Caco-2 (cell line): Measurements from ENCODE around the gene RPP25. TPM values are rescaled to one million over a fixed set of nuclear protein-coding genes. Genes with fewer than 3 reads are reported as not detected.

Experiments used
- BruUV-seq: library from RNA; stranded (reverse); fragments of 400-500 nt; replicated peaks from 2 replicates; lab custom pipeline; 2021; lab: Mats Ljungman, UMichigan
- CTCF ChIA-PET: fragments of 300-600 bp; sonication (Branson Sonifier 250); formaldehyde crosslinking; loops from one replicate; lab custom pipeline; 2022; ENCODE audit warnings: antibody characterized with exemption; lab: Charles Lee
- POLR2A ChIA-PET: fragments of 300-600 bp; sonication (Branson Sonifier 250); formaldehyde crosslinking; loops from one replicate; lab custom pipeline; 2022; ENCODE audit warnings: antibody characterized with exemption; lab: Charles Lee
- DNase-seq, 2 experiments: peaks; one replicate each; pipeline versions ENCODE4 v3.0.0 to v3.0.0-alpha.2; 2020 to 2022
- H3K27me3 ChIP-seq: replicated peaks from 2 replicates; pipeline ENCODE4 v1.6.0; 2011; ENCODE audit warnings: low read length; ENCODE audit not compliant: control insufficient read depth, insufficient read depth
- H3K36me3 ChIP-seq: 2 replicates; pipeline ENCODE4 v1.5.1; 2011; ENCODE audit warnings: low read length; ENCODE audit not compliant: control insufficient read depth, insufficient read depth
- H3K4me1 ChIP-seq: fragments of 250-450 bp; sonication (Bioruptor Pico); 2 replicates; pipeline ENCODE4 v1.5.1; 2020; ENCODE audit warnings: mild to moderate bottlenecking
- H3K4me3 ChIP-seq: 2 replicates; pipeline ENCODE4 v1.5.1; 2011; ENCODE audit warnings: low read depth, mild to moderate bottlenecking, control low read depth, low read length
- H3K9me3 ChIP-seq: fragments of 250-450 bp; sonication (Bioruptor Pico); 2 replicates; pipeline ENCODE4 v1.5.1; 2020; ENCODE audit warnings: mild to moderate bottlenecking, moderate library complexity
- H3K27ac Mint-ChIP-seq: one replicate; pipeline ENCODE4 v1.8.0; 2022; ENCODE audit warnings: mixed read lengths; ENCODE audit not compliant: unreplicated experiment
- H3K27me3 Mint-ChIP-seq: one replicate; pipeline ENCODE4 v1.8.0; 2022; ENCODE audit warnings: mixed read lengths; ENCODE audit not compliant: insufficient read depth, unreplicated experiment
- H3K36me3 Mint-ChIP-seq: one replicate; pipeline ENCODE4 v1.8.0; 2022; ENCODE audit warnings: mild to moderate bottlenecking, mixed read lengths; ENCODE audit not compliant: insufficient read depth, unreplicated experiment
- H3K4me1 Mint-ChIP-seq: one replicate; pipeline ENCODE4 v1.8.0; 2022; ENCODE audit warnings: low read depth, mixed read lengths; ENCODE audit not compliant: unreplicated experiment
- H3K4me3 Mint-ChIP-seq: one replicate; pipeline ENCODE4 v1.8.0; 2022; ENCODE audit warnings: mild to moderate bottlenecking, moderate library complexity, mixed read lengths; ENCODE audit not compliant: unreplicated experiment
- H3K9me3 Mint-ChIP-seq: one replicate; pipeline ENCODE4 v1.8.0; 2022; ENCODE audit warnings: mixed read lengths; ENCODE audit not compliant: unreplicated experiment
- intact Hi-C: fragments of 100-400 bp; cut with micrococcal nuclease; formaldehyde crosslinking; loops from one replicate; pipeline ENCODE4 v1.10.0; 2022; ENCODE audit not compliant: unreplicated experiment
- total RNA-seq: library from RNA; stranded (reverse); gene quantifications from 2 replicates; pipeline ENCODE4 v1.2.3, GENCODE V29; 2022
- TF ChIP-seq, protein P1 (sequence below), 2 experiments: fragments of 200-600 bp in 1 of 2; IDR thresholded peaks; 1 replicate in 1 of 2; 2 replicates in 1 of 2; pipeline versions ENCODE4 v1.5.1 to v1.8.0; 2011 to 2022; ENCODE audit warnings: antibody characterized with exemption in 1 of 2, control low read depth in 1 of 2, inconsistent platforms in 1 of 2, low read depth in 1 of 2, low read length in 1 of 2, mild to moderate bottlenecking in 1 of 2, moderate library complexity in 1 of 2; ENCODE audit not compliant: insufficient read depth in 1 of 2, severe bottlenecking in 1 of 2, unreplicated experiment in 1 of 2

The RPP25 gene
- total RNA-seq, 1 experiment from 2014 or later, result 35.3 TPM

DNA sequence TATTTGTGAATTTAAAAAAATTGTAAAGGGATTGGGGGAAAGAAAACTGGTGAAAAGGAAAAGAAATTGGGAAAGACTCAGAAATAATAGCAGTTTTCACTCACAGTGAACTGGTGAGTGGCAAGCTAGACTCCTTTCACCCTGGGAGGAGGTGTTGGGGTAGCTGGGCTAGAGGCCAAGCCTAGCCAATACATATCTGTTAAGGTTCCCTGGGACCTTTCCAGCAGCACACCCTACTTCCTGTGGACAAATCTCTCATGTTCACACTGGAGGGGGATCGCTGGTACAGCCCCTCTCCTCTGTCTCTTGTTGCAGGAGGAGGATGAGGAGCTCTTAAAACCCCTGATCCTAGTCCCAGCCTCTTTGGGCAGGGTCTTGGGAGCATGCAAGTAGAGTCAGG, 3.7 kb upstream of the RPP25 start:
- CTCF ChIA-PET, result interaction anchor here (0.5 to 0.7 kb wide), 2 partner anchors 27 to 160 kb away, joined by 3 read pairs; no protein-coding TSS in a partner anchor
- TF ChIP-seq, protein P1, sequence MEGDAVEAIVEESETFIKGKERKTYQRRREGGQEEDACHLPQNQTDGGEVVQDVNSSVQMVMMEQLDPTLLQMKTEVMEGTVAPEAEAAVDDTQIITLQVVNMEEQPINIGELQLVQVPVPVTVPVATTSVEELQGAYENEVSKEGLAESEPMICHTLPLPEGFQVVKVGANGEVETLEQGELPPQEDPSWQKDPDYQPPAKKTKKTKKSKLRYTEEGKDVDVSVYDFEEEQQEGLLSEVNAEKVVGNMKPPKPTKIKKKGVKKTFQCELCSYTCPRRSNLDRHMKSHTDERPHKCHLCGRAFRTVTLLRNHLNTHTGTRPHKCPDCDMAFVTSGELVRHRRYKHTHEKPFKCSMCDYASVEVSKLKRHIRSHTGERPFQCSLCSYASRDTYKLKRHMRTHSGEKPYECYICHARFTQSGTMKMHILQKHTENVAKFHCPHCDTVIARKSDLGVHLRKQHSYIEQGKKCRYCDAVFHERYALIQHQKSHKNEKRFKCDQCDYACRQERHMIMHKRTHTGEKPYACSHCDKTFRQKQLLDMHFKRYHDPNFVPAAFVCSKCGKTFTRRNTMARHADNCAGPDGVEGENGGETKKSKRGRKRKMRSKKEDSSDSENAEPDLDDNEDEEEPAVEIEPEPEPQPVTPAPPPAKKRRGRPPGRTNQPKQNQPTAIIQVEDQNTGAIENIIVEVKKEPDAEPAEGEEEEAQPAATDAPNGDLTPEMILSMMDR (IDR thresholded peaks at IDR 0.05; ENCODE audit: insufficient read depth in 1 of 2, low read depth in 1 of 2, low read length in 1 of 2, severe bottlenecking in 1 of 2, unreplicated experiment in 1 of 2), result no peak
- no TSS peak for BruUV-seq

DNA sequence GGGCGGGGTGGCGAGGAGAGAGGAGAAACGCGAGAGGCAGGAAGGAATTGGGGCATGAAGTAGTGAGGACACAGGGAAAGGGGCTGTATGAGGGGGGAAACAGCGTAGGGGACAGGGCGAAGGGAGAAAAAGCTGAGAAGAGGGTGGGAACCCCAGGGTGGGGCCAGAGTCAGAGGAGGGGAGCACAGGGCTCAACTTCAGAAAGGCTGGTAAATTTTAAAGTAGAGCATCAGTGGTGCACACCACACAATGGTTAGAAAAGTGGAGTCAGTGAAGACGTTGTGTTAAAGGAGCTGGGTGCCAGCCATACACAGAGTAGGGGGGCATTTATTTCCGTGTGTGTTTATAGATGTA, 3.0 kb upstream of the RPP25 start:
- CTCF ChIA-PET, result interaction anchor here (0.5 kb wide), 1 partner anchor 159 kb away, joined by 3 read pairs; no protein-coding TSS in a partner anchor
- no peaks in the 10 kb centered on the region for H3K36me3 ChIP-seq
- no TSS peak for BruUV-seq
- intact Hi-C loops, result loop anchor here (5.0 kb wide), 1 partner anchor 243 kb away; the partner anchor contains the start of gene C15orf39
- Mint-ChIP-seq H3K9me3 (no peaks in the 10 kb centered on the region), H3K4me3 (no peak overlapping the region), H3K36me3 (peaks cover 16% of the 10 kb centered on the region), H3K27ac (no peak overlapping the region), H3K4me1 (no peaks in the 10 kb centered on the region), H3K27me3 (no peaks in the 10 kb centered on the region)
- no peak for DNase-seq
- no peak overlapping the region for H3K4me3 ChIP-seq
- peaks cover 5% of the 10 kb centered on the region for H3K4me1 ChIP-seq
- POLR2A ChIA-PET, result no interaction called here
- H3K27me3 ChIP-seq, result no peaks in the 10 kb centered on the region
- no peaks in the 10 kb centered on the region for H3K9me3 ChIP-seq
- TF ChIP-seq, protein P1 (IDR thresholded peaks at IDR 0.05; ENCODE audit: insufficient read depth in 1 of 2, low read depth in 1 of 2, low read length in 1 of 2, severe bottlenecking in 1 of 2, unreplicated experiment in 1 of 2), result no peak

More for the DNA sequence above, 3.7 kb upstream of the RPP25 start:
- POLR2A ChIA-PET, result no interaction called here
- Histone ChIP-seq H3K4me1 (no peaks in the 10 kb centered on the region; the same call in 1 of the 2 replicates), H3K27me3 (no peaks in the 10 kb centered on the region), H3K4me3 (no peak overlapping the region), H3K36me3 (no peaks in the 10 kb centered on the region), H3K9me3 (no peaks in the 10 kb centered on the region)
- intact Hi-C loops, result no loop called here
- Mint-ChIP-seq H3K36me3 (peaks cover 10% of the 10 kb centered on the region), H3K4me3 (no peak overlapping the region), H3K27me3 (no peaks in the 10 kb centered on the region), H3K27ac (no peak overlapping the region), H3K4me1 (no peaks in the 10 kb centered on the region), H3K9me3 (no peaks in the 10 kb centered on the region)
- no peak for DNase-seq

DNA sequence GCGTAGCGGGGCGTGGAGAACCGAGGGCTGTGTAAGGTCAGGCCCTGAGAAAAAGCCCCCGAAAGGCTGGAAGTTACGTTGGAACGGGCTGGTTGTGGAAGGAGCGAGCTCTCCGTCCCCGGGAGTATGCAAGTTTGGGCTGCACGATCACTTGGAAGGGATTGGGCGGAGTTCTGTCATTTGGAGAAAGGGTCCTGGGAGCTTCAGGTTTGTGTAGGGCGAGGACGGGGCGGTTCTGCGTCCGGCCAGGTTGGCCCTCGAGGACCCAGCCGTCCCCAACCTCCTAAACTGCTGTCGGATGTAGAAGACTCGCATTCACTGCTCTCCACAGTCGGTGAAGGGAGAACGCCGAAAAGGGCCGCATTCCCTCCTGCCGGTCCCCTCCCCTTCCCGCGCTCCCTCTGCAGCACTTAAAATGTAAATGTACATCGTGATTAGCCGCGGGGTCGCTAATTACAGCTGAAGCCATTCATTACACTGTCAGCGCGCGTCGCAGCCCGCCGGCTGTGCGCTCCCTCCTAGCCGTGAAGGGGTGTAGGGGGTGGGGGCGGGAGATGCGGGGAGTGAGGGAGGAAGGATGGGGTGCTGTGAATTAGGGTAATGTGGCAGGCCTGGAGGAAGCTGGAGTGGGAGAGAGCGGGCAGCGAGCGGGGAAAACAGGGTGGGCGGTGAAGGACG, 2.5 kb upstream of the RPP25 start:
- H3K4me3 Mint-ChIP-seq, result no peak overlapping the region
- Histone ChIP-seq H3K27me3 (no peaks in the 10 kb centered on the region), H3K4me1 (peaks cover 11% of the 10 kb centered on the region), H3K4me3 (no peak overlapping the region), H3K9me3 (no peaks in the 10 kb centered on the region), H3K36me3 (no peaks in the 10 kb centered on the region)
- intact Hi-C loops, result loop anchor here (5.0 kb wide), 1 partner anchor 243 kb away; the partner anchor contains the start of gene C15orf39
- TF ChIP-seq, protein P1 (IDR thresholded peaks at IDR 0.05; ENCODE audit: insufficient read depth in 1 of 2, low read depth in 1 of 2, low read length in 1 of 2, severe bottlenecking in 1 of 2, unreplicated experiment in 1 of 2), result no peak
- no peaks in the 10 kb centered on the region for H3K4me1 Mint-ChIP-seq
- POLR2A ChIA-PET, result no interaction called here
- H3K27ac Mint-ChIP-seq, result no peak overlapping the region
- BruUV-seq, result no TSS peak
- DNase-seq, result no peak
- no peaks in the 10 kb centered on the region for H3K9me3 Mint-ChIP-seq
- peaks cover 18% of the 10 kb centered on the region for H3K36me3 Mint-ChIP-seq
- no peaks in the 10 kb centered on the region for H3K27me3 Mint-ChIP-seq
- CTCF ChIA-PET, result interaction anchor here (0.6 kb wide), 1 partner anchor 179 kb away, joined by 3 read pairs; no protein-coding TSS in a partner anchor
